CD1c-positive myeloid dendritic cell (primary cell): ENCODE results near the gene SCYGR1.
A peak's percentile ranks its signal among the peaks of the same experiment; 100 is the strongest.
"Not testable (repeated sequence)": the region's sequence is repeated elsewhere in the genome, so short reads cannot be mapped to it uniquely, and the experiment has no call there.

ENCODE experiments used
- DNase-seq: peaks from one replicate; pipeline ENCODE4 v3.0.0-alpha.2; 2016; ENCODE audit errors: extremely low spot score

Gene SCYGR1

GRCh38 chr2:227370791-227371312 is 16.9 kb downstream of the SCYGR1 start:
- peak; percentile 84 for DNase-seq

- peak; percentile 53 for DNase-seq
Observed at GRCh38 chr2:227370092-227370491, 17.7 kb downstream of the SCYGR1 start.

DNA sequence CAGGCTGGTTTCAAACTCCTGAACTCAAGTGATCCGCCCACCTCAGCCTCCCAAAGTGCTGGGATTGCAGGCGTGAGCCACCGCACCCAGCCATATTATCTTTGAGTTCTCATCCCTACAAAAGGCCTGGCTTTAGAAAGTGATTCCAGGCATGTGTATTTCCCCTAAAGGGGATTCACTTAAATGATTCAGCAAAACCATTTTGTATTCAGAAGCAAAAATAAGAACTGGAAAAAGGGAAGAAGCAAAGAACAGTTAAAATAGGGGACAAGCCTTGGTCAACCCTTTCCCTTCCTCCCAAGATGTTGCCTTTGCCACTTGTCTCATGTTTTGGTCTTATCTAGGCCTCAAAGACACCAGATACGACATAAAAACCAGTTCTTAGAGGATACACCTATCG is 19.2 kb downstream of the SCYGR1 start:
- DNase-seq: peak; percentile 48

DNA sequence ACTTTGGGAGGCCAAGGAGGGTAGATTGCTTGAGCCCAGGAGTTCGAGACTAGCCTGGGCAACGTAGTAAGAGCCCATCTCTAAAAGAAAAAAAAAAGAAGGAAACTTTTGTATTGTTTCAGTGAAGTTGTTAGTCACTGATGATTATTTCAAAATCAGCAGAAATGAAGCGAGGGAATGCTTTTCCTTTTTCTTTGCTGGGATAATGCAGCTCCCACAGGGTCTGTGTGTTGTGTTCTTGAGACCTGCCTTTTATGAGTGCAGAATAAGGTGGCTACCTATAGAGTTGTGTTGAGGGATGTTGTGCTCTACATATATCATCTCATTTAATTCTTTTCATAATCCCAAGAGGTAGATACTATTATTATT is 20.3 kb downstream of the SCYGR1 start:
- DNase-seq: no peak

GRCh38 chr2:227366769-227367426 is 20.9 kb downstream of the SCYGR1 start:
- peak; percentile 21 for DNase-seq

DNA sequence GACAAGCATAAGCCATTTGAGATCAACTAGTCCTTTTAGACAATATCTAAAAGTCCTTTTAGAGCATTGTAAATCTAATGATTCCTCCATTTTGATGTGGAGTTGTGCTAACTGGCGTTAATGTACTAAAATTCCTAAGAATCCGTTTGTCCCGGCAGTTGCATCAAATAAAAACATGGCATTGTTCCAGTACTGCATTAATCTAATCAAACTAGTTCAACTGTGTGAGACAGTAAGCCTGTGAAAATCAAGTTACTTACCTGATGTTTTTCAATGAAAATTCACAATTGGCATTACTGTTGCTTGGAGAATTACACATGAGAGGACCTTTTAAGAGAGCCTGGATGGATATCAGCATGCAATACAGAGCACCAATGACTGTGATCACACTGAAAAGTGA is 21.9 kb downstream of the SCYGR1 start:
- DNase-seq: no peak

GRCh38 chr2:227364585-227365263 is 23.0 kb downstream of the SCYGR1 start:
- not testable (repeated sequence) for DNase-seq

GRCh38 chr2:227363756-227364155 is 24.0 kb downstream of the SCYGR1 start:
- peak; percentile 43 for DNase-seq

- DNase-seq: no peak
Observed at GRCh38 chr2:227360351-227360750, 27.4 kb downstream of the SCYGR1 start.

DNA sequence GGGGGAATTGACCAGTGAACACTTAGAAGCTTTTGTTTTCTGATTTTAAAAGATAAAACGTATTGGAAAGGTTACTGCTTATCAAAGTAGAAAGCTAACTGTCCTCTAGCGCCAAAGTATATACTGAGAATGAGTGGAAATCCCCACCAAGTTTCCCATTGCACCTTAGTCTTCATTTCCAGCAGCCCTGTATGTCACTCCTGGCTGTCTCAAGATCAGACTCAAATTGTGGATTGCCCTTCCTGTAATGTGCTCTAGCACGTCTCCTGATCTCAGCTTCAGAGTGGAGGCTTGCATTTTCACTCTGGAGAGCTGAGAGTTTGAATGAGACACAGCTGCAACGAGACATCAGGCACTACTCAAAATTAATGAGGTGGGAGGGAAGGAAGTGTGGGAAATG is 36.1 kb downstream of the SCYGR1 start:
- DNase-seq: no peak

- DNase-seq: no peak
Observed at GRCh38 chr2:227349989-227350612, 37.6 kb downstream of the SCYGR1 start.

DNA sequence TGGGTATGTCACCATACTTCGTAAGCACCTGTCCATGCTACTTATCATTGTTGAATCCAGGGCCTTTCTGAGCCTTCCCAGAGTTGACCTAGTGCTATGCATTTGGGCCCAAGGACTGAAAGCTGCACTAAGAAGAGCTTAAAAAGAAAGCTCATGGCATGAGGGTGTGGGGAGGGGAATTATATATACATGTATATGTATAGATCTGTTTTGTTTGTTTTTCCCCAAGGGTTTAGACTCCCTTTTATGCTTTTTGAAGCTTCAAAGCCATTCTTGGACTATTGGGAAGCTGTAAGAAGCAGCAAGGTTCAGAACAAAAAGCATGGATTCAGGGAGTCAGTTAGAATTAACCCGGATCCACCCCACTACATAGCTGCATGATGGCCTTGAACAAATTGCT is 39.4 kb downstream of the SCYGR1 start:
- no peak for DNase-seq

DNA sequence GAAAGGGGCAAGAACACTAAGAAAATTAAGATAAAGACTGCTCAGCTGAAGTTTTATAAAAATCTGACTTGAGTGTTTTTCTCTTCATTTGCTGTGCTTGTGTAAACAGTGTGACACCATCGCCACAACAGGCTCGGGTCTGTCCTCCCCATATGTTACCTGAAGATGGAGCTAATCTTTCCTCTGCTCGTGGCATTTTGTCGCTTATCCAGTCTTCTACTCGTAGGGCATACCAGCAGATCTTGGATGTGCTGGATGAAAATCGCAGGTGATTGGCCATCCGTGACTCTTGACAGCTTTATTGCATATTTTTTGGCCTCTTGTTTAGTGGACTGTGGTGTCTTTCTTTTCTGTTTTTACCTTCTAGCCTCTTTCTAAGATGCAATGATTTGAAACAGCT is 40.6 kb downstream of the SCYGR1 start:
- no peak for DNase-seq

DNA sequence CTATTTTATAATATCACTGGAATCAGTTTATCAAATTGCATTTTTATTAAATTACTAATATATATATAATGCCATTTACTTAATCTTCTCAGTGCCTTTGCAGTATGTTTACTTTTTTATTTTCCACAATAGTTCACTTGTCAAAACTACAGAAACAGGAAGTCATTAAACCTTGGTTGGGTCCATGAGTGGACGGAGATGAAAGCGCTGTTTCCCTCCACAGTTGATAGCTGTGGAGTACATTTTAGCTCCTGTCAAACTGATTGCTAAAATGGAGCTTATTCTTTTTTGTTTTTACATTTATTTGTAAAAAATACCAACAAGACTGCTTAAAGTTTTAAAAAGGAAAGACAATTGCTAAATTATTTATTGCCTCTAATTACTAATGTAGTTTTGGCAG is 43.5 kb downstream of the SCYGR1 start:
- no peak for DNase-seq

DNA sequence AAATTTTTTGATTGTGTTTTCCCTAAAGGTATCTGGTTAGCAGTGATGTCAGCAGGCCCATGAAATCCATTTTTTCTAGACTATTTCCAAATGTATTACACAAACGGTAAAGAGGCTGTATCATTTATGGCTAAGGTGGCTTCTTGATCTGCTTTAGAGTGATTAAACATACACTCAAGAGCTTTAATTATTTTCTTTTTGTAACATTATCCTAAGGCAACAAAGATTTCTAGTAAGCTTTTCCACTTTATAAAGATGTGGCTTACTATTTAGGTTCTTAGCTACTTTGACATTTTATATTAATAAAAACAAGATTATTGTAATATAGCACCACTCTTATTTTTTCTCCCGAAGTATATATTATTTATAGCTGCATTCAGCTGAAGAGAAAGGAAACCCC is 46.2 kb downstream of the SCYGR1 start:
- DNase-seq: no peak

GRCh38 chr2:227340106-227340505 is 47.6 kb downstream of the SCYGR1 start:
- no peak for DNase-seq

GRCh38 chr2:227339098-227339599 is 48.6 kb downstream of the SCYGR1 start:
- DNase-seq: no peak
